GM19467 (cell line): ENCODE results near the gene APOBEC3G.
"Not testable (repeated sequence)": the region's sequence is repeated elsewhere in the genome, so short reads cannot be mapped to it uniquely, and the experiment has no call there.

Experiments used
- ATAC-seq: cut with Tn5 transposase; IDR thresholded peaks from one replicate; pipeline ENCODE4 v1.9.1; 2021; ENCODE audit warnings: mild to moderate bottlenecking, moderate library complexity; ENCODE audit not compliant: unreplicated experiment

Gene APOBEC3G

DNA sequence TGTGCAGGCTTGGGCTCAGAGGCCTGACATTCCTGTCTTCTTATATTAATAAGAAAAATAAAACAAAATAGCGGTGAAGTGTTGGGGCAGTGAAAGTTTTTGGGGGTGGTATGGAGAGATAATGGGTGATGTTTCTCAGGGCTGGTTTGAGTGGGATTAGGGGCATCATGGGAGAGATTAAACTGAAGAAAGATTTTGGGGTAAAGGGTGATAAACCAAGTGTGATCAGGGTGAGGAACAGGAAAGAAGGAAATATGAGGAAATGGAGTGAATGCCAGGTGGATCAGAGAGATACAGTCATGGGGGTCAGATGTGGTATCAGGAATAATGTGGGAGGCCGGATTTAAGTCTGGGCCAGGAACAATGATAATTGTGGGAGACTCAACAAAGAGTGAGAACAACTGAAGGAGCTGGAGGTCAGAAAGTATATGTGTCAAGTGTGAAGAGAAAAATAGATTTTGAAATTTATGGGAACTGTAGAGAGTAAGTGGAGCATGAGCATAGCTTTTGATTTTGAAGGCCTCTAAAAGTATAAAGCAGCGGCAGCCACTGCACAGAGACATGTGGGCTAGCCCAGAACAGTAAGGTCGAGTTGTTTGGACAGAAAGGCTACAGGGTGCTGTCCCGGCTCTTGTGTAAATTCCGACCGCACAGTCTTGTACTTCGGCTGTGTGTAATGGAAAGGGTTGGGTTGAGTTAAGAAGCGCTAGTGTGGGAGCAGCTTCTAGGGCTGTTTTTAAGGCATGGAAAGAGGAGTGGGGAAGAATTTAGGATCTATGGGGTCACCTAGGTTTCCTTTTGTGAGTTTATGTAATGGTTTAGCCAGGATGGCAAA lies 10.4 kb upstream of the APOBEC3G start:
- ATAC-seq, result not testable (repeated sequence)

DNA sequence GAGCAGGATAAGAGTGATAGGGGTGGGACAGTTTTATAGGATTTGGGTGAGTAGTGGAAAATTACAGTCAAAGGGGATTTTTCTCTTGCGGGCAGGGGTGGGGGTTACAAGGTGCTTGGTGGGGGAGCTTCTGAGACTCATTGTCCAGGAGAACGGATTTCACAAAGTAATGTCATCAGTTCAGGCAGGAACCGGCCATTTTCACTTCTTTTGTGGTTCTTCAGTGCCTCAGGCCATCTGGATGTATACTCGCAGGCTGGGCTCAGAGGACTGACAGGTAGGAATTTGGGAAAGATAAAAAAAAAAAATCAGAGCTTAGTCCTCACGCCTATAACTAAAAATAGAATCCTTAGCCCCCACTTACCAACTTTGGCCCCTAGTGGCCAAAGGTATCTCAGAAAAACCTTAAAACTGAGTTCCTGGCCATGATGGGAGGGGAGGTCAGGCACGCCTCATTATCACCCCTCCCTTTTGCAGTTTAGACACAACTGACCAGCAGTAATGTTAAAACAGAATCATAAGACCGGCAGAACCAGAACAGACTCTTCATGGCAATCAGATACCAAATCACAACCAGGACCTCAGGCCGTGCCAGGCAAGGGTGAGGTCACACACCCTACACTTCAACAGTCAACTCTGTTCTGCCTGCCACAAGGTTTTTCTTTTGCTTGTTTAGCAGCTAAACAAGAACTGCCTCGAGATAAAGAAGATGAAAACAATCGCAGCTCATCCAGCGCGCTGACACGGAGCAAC lies 8.9 kb upstream of the APOBEC3G start:
- no peak for ATAC-seq

DNA sequence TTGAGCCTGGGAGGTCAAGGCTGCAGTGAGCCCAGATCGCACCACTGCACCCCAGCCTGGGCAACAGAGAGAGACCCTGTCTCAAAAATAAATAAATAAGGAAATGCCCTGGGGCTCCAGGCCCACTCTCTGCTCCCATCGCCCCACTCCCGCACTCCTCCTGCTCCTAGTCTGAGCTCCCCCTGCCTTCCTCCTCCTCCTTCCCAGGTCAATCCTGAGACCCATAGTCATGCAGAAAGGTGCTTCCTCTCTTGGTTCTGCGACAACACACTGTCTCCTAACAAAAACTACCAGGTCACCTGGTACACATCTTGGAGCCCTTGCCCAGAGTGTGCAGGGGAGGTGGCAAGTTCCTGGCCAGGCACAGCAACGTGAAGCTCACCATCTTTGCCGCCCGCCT lies 6.9 kb upstream of the APOBEC3G start:
- no peak for ATAC-seq

DNA sequence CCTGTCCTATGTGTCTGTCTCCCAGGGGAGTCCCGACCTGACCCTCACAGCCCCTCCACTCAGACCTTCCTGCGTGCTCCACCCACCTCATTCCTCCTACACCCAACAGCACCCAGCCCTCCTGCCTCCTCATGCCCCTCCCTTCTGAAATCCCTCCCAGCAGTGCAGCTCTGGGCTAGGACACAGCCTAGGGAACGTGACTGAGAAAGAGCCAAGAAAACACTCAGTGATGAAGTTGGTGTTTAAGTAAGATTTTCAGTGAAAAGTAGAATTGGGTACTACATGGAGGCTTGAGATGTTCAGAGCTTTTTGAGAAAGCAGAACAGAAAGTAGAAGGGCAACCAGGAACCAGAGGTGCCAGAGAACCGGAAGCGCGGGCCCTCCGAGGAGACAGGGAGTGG lies 4.5 kb upstream of the APOBEC3G start:
- ATAC-seq, result not testable (repeated sequence)

DNA sequence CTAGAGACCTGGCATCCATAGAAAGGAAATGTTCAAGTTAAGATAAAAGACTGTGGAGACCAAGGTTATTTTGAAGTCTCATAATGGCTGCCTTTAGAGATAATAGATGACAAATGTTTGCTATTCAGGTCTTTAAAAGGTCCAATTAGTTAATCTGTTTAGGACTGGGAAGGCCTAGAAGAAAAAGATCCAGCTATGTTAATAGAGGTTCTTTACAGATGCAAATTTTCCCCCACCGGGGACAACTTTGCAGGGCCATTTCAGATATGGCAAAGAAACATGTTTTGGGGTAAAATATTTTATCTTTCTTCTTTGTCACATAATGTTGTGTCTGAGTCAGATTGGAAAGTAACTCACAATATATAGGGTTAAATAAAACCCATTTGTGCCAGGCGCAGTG lies 3.1 kb upstream of the APOBEC3G start:
- no peak for ATAC-seq

DNA sequence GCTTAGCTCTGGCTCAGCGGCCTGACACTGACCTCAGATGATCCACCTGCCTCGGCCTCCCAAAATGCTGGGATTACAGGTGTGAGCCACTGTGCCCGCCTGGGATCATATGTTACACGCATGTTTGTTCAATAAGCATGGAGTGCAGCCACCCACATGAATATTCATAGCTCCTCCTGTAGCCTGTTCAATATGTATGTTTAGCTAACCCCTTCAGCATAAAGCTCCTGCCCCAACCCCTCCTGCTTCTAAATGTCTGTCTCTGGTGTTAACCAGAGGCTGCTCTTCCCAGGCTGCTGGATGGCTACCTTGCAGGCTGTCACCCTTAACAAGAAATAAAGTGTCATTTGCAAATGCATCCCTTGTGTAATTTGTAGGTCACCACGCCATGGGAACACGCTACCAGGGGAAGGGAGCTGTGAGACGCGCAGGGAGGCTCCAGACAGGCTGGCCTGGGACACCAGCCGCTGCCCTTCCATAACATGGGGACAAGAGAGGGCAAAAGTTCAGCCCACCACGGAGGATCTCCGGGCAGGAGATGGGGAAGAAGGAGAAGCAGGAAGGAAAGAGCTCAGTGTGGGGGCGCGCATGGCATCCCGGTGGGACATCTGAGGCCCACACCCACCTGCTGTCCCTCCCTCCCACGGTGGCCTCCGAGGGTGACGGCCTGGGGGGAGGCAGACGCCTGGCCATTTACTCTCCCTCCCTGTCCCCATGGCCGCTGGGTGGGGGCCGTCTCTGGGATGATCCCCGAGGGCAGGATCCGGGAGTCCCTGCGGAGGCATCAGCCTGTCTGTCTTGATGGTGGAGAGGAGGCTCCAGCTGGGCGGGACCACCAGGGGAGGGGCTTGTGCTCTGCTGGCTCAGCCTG lies 685 bp upstream of the APOBEC3G start:
- not testable (repeated sequence) for ATAC-seq

DNA sequence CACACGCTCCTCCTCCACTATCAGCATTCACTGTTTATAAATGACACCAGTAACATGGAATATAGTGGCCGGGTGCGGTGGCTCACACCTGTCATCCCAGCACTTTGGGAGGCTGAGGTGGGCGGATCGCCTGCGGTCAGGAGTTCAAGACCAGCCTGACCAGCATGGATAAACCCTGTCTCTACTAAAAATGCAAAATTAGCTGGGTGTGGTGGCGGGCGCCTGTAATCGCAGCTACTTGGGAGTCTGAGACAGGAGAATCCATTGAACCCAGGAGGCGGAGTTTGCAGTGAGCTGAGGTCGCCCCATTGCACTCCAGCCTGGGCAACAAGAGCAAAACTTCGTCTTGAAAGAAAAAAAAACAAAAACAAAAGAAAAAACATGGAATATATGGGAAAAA lies 837 bp downstream of the APOBEC3G start:
- ATAC-seq, result not testable (repeated sequence)

DNA sequence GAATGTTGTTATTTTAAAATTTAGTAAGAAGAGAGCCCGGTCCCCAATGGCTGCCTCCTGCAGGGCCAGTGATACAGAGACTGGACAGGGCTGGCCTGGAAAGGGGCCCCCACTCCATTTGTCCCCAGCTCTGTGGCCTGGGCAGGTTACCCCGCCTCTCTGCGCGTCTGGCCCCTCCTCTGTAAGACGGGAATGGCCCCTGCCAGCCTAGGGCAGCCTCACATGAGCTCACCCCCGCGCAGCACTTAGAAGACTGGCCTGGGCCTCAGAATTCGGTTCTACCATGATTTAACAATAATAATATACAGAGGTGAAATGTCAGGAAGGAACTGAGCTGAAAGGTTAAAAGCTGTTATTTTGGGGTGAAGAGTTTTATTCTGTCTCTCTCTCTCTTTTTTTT lies 1.3 kb downstream of the APOBEC3G start:
- ATAC-seq, result no peak

DNA sequence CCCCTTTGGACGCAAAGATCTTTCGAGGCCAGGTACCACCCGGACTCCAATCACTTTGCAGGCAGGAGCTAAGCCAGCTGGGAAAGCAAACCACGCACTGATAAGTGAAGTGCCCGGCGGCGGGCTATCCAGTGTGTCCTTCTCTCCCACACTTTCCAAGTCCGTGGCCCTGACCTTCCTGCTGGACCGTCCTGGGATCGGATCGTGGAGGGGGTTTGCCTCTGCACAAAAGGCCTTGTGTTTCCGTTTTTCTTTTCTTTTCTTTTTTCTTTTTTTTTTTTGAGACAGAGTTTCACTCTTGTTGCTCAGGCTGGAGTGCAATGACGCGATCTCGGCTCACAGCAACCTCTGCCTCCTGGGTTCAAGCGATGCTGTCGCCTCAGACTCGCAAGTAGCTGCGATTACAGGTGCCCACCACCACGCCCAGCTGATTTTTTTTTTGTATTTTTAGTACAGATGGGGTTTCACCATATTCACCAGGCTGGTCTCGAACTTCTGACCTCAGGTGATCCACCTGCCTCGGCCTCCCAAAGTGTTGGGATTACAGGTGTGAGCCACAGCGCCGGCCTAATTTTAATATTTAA lies 2.1 kb downstream of the APOBEC3G start:
- ATAC-seq, result not testable (repeated sequence)

DNA sequence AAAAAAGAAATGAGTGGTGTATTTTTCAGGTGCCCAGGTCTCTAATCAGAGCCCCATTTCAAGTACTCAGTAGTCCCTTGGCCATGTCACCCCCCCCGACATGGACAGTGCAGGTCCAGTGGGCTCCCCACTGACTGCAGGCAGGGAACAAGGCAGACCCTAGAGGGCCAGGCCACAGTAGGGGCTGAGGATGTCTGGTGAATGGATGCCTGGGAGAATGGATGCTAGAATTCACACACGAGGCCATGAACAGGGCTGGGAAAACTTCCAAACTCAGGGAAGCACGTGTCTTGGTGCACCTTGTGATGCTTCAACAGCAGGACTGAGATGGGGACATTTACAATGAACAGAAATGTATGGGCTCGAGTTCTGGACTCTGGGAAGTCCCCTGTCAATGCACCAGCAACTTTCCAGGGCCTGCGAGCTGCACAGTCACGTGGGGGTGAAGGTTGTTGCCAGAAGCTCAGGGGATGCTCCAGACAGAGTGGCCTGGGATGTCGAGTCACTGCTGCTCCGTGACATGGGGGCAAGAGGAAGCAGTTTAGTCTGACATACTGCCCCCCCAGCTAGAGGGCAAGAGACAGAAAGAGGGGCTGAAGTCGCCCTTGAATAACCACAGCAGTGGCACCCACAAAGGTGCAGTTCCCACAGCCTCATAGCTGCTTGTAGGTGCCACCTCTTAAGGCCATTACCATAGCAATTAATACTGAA lies 3.1 kb downstream of the APOBEC3G start:
- ATAC-seq, result no peak

DNA sequence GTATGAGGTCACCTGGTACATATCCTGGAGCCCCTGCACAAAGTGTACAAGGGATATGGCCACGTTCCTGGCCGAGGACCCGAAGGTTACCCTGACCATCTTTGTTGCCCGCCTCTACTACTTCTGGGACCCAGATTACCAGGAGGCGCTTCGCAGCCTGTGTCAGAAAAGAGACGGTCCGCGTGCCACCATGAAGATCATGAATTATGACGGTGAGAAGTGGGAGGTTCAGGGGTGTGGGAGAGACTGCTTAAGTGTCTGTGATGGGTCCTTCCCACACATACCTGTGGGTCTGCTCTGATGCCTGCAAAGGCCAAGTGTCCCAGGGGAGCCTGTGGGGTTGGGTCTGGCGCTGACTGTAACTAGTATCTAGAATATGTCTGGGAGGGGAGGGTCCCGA lies 3.9 kb downstream of the APOBEC3G start:
- ATAC-seq, result no peak

DNA sequence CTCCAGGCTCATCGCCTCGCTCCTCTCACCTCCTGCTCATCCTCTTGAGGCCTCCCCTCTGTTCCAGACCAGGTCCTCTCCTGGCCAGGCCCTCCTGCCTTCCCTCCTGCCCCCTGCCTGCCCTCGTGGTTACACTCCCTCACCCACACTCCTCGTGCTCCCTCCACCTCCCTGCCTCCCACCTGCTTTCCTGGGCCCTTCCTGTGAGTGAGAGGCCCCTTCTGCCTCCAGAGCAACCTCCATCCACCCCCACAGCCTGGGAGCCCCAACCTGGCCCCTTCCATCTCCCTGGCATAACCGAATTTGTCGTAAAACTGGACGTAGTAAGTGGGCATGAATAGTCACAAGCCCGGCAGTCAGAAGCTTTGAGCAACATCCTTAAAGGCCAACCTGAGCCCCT lies 4.5 kb downstream of the APOBEC3G start:
- ATAC-seq, result no peak

DNA sequence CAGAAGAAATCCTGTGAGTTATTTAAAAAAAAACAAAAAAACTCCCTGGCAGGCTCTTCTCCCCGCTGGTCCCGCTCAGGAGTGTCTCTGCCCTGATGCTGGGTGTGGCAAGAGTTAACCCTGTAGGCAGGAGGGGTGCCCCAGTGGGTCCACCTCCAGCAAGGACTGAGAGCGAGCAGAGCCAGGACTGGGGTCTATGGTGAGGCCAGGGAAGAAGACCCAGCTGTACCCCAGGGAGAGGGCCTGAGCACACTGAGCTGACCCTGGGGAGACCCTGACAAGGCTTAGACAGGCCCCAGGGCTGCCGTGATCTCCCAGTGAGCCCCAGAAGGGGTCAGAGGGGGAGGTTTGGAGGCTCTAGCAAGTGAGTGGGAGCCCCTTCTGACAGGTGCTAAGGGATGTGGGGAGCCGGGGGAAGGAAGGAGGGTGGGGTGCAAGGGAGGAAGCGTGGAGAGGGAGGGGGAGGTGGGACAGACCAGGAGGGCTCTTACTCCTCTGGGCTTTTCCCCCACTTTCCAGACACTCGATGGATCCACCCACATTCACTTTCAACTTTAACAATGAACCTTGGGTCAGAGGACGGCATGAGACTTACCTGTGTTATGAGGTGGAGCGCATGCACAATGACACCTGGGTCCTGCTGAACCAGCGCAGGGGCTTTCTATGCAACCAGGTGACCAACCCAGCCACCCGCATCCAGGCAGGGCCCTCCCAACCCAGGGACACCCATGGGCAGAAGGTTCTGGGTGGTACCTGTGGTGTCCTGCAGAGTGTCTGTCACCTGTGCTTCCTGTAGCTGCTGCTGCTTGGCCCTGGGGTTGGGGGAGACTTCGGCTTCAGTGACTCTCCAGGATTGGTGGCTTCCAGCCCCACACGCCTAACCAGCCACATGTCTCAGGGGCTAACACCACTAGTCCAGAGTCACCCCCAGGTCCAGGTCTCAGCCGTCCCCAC lies 6.4 kb downstream of the APOBEC3G start:
- no peak for ATAC-seq

DNA sequence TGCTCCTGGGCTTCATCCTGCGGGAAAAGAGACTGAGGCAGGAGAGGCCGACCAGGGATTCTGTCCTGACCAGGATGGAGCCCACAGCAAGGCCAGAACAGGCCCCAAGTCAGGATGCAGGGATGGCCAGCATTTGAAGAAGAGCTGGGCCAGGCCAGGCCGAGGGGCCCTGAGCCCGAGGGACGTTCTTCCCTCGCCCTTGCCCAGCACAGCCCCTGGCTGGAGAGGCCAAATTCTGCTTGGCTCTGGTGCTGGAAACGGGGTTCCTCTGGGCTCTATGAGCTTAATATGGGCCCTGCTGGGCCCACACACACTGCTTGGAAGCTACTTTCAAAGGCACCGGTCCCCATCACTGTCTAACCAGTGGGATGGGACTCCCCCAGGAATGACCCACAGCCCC lies 7.6 kb downstream of the APOBEC3G start:
- ATAC-seq, result no peak

DNA sequence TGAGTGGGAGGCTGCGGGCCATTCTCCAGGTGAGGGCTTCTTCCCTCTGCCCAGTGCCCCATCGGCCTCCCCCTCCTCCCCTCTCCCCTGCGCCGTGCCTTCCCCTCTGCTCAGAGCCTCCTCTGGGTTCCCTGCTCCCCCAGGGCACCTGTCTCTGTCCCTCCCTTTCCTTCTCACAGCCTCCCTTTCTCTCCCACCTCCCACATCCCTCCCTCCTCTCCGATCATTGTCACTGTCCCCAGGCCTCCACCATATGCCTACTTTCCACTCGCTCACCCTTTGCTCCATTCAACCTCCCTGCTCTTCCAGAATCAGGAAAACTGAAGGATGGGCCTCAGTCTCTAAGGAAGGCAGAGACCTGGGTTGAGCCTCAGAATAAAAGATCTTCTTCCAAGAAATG lies 10.0 kb downstream of the APOBEC3G start:
- ATAC-seq, result no peak

DNA sequence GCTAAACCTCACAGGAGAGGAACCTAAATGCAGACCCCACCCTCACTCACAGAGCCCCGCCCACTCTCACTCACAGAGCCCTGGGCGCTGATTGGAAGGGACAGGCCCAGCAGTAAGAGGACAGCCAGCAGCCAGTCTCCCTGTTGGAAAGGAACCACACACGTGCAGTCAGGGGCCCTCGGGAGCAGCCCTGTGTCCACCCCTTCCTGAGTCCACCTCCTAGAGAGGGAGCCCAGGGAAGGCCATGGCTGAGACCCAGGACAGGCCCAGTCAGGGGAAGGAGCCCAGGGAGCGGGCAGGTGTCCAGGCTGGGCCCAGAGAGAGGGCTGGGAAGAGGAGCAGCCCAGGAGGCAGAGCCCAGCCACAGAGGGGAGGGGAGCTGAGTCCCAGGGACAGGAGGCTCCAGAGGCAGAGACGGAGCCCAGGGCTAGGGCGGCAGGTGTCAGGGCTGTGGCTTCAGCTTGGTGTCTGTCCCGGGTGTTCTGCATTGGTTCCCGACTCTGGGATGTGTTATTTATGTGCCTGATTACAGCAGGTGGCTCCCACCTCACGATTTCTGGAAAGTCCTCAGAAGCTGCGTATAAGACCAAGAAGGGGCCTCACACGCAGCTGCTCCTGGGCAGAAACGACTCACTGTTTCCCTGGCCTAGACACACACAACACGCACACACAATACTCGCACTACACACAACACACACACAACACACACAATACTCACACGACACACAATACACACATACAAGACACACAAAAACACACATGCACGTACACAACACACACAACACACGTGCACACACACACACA lies 11.0 kb downstream of the APOBEC3G start:
- no peak for ATAC-seq

DNA sequence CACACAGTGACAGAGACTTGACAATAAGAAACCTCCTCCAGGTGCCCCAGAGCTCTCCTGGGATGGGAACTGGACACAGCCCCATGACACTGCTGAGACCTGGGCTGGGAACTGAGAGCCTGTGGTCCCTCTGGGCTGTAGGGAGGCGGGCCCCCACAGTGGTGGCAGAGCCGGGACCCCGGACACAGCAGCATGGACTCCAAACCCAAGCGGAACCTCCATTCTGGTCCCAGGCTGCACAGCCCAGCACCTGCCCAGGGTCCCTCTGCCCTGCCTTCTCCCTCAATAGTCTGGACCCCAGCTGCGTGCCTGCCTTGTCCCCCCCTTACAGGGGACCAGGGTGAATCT lies 11.6 kb downstream of the APOBEC3G start:
- ATAC-seq, result no peak

DNA sequence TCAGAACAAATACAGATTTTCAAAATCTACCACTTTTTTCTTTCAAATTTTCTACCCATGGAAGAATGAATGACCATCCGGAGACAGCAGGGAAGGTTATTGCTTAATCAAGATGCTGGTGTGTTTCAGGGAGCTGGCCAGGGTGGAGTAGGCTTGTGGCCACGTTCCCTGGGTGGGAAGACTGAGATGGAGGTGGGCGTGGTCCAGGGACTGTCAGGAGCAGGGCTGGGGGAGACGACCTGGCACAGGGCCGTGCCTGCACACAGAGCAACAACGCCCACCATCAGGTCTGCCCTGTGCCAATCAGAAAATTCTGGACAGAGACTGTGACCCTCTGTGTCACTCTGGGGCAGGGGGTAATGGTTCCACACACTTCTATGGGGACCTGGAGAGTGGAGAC lies 12.9 kb downstream of the APOBEC3G start:
- no peak for ATAC-seq
